GM12892 (cell line): ENCODE measurements around the gene RPTOR.

Source experiments
- DNase-seq: peaks from one replicate; pipeline ENCODE4 v3.0.0; 2011; ENCODE audit not compliant: insufficient read length
- FAIRE-seq: peaks from 2 replicates; lab custom pipeline; 2011; peaks lifted over from hg19 to GRCh38; lab: Jason Lieb, UNC
- POLR2A ChIP-seq: IDR thresholded peaks from 2 replicates; pipeline ENCODE4 v1.6.1; 2011; ENCODE audit warnings: low read depth, low read length, control low read depth
- POLR2AphosphoS5 ChIP-seq: IDR thresholded peaks from 2 replicates; pipeline ENCODE4 v1.6.1; 2011; ENCODE audit warnings: low read depth, low read length, control low read depth
- TAF1 ChIP-seq: IDR thresholded peaks from 2 replicates; pipeline ENCODE4 v1.6.1; 2011; ENCODE audit warnings: low read depth, mild to moderate bottlenecking, control low read depth, low read length, borderline replicate concordance

The RPTOR gene

DNA sequence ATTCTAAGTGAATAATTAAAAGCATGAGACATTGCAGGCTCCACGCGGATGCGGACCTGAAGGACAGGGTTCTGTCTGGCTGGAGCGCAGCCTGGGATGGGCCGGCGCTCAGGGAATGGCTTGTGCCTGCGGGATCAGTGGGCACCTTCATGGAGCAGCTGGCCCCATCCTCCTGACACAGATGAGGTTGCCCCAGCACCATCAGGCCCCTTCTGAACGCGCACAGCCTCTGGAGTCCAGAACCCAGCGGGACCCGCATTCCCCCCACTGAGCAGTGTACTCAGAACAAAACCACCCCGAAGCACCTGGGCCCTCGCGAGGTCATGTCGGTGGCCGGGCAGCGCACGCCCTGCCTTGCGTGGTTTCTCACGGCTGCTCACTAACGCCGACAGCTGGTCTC lies 376.5 kb downstream of the RPTOR start:
- no peak for TF ChIP-seq POLR2AphosphoS5
- TF ChIP-seq TAF1, result no peak
- TF ChIP-seq POLR2A, result no peak
- DNase-seq (no peak), FAIRE-seq (no peak)

DNA sequence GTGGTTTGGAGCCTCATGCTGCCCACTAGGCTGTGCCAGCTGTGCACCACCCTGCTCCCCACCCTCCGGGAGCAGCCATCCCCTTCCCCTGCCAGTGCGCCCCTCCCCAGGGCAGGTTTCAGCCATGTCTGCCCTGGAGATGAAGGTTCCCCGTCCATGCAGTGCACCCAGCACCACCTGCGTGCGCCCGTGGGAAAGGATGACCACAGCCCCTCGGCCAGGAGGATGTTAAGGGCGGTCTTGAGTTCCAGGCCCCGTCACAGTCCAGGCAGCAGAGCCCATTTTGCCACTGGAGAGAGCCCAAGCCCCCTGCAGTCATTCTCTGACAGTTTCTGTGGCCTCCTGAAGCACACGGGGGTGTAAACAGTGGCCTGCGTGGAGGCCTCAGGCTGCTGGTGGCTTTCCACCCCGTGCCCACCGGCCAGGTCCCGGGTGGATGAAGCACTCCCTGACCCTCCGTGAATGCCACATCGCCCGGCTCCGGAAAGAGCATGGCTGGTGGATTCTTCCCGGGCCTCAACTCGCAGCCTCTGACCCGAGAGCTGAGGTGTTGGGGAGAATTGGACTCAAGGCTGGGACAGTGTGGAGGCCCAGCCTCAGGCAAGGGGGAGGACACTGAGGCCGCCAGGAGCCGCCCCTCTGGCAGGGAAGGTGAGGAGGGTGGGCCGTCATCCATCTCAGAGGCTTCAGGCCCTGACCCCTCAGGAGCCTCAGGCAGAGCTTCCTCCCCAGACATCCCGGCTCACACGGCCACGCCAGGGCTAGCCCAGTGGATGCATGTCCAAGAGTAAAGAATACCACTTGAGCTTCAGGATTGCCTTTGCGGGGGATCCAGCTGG lies 377.3 kb downstream of the RPTOR start:
- TF ChIP-seq POLR2A (no peak), TAF1 (no peak), POLR2AphosphoS5 (no peak)
- DNase-seq (no peak), FAIRE-seq (no peak)

DNA sequence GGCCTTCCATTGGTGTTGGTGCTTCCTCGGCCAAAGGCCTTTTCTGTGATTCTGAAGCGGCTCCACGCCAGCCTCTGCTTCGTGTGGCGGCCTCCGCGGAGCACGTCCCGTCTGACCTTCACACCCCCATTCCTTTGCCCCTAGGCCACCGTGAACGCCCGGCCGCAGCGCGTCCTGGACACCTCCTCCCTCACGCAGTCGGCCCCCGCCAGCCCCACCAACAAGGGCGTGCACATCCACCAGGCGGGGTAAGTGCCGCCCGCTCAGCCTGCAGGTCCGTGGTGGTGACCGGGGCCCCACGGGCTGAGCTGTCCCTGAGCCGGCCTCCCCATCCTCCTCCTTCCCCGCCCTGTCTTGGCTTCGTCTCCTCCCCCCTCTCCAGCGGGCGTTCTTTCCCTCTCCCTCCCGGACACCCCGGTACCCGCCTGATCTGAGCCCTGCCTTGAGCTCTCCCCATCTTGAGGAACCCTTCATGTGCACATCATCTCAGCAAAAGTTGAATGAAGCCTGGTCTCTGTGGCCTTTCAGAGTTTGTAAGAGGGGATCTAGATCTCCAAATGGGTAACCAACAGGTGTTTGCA lies 378.0 kb downstream of the RPTOR start:
- no peak for DNase-seq
- no peak for TF ChIP-seq POLR2AphosphoS5
- TF ChIP-seq POLR2A, result no peak
- TF ChIP-seq TAF1, result no peak

DNA sequence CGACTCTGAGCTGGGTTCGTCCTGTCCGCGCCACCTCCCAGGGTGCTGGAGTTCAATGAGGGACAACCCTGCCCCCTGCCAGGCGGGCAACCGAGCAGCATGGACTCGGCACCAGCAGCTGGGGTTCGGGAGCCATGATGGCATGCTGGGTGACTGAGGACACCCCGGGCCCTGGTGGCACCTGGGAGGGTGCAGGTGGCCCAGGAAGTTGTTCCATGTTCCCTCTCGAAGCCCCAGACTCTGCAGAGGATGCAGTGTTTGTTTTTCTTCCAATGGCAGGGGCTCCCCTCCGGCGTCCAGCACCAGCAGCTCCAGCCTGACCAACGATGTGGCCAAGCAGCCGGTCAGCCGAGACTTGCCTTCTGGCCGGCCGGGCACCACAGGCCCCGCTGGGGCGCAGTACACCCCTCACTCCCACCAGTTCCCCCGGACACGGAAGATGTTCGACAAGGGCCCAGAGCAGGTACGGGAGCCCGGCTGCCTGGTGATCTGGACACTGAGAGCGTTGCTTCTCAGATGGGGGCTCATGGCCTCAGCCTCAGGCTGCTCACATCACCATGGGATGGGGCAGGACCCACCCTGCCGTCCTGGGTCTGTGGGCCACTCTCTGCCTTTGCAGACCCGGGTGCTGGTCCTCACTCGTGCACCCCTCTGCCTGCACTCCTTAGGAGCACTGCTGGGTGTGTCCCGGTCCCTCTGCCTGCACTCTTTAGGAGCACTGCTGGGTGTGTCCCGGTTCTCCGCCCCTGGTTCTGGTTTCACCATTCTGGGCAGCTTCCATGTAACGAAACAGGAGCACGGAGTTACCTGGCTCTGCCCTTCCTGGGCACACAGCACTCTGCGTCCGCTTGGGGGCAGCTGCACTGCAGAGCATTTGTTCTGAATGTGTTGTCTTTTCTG lies 378.8 kb downstream of the RPTOR start:
- peak; percentile 10 for DNase-seq
- TF ChIP-seq TAF1, result no peak
- no peak for TF ChIP-seq POLR2AphosphoS5
- TF ChIP-seq POLR2A, result no peak
- FAIRE-seq, result no peak

More for the DNA sequence above, 378.0 kb downstream of the RPTOR start:
- no peak for FAIRE-seq

DNA sequence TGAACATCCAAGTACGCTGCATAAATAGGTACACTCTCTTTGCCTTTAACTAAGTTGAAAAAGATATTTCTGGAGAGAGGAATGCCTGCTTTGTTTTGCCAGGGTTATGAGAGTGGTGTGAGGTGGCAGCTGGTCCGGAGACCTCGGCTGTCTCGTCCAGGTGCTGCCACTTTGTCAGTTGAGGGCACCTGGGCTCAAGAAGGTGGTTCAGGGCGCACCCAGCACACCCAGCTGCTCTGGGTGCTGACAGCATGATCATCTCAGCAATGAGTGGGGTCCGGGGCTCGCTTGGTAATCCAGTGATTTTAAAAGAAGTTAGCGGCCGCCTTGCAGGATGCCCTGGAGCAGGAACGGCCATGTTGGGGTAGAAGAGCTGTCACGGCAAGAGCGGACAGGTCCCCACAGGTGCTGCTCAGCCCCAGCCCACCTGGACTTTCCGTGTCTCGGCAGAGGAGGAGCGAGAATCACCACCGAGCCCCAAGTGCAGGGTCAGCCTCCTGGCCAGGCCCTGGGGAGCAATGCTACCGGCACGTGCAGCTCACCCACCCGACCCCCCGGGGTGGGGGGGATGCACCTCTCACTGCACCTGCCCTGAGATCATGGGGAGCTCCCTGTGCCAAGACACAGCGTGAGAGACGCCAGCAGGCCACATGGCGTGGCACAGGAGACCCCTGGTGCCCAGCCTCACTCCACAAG lies 379.6 kb downstream of the RPTOR start:
- FAIRE-seq (no peak), DNase-seq (no peak)
- no peak for TF ChIP-seq TAF1
- no peak for TF ChIP-seq POLR2AphosphoS5
- no peak for TF ChIP-seq POLR2A

DNA sequence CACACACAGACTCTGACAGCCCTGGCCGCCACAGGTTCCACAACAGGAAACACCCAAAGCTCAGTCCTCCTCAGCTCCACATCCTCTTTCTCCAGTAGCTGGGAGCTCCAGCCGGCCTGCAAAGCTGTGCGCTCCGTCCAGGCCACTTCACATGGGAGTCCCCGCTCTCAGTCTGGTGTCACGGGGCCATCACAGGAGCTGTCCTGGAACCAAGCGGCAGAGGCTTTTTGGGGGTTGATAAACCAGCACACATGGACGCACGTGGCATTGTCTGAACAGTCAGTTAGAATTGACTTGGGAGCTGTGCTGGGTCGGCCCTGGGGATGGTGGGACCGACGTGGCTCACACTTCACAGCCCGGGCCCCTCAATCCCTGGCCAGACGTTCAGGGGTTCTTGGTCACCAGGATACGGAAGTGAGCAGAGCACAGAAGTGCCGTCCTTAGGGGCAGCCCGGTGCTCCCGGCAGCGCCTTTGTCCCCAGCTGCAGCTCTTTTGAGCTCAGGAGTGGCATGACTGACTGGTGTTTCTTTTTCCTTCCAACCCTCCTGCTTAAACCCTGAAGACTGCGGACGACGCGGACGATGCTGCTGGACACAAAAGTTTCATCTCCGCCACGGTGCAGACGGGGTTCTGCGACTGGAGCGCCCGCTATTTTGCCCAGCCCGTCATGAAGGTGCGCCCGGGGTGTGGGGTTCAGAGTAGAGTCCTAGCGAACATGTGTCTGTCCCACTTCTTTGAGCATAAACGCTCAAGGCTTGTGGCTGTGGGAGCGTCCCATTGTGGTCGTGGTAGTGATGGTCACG lies 380.4 kb downstream of the RPTOR start:
- TF ChIP-seq POLR2A (no peak), POLR2AphosphoS5 (no peak), TAF1 (no peak)
- FAIRE-seq, result no peak
- DNase-seq, result no peak

DNA sequence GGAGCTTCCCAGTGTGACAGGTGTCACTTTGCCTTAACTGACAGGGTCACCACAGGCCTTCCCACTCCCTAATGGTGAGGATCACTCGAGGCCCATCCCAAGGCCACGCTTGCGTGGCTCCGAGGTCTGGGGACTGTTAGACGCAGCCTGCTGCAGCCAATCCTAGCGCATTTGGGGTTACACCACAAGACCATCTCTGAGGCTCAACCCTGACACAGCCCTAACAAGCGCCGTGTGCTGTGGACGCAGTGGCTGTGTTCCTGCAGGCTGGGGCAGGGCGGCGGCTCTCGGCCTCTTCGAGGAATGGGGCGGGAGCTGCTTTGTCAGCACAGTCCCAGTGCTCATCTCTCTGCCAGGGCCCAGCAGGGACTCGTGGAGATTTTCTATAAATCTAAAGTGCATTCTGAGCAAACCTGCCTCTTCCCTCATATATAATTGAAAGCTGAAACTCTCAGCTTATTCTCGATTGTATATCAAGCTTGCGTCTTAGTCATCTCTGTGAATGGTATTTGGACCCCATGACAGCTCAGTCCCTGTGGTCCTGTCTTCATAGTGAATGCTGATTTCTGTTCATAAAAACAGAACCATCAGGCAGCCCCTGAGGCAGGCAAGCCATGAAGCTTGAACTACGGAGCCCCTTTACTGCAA lies 381.2 kb downstream of the RPTOR start:
- no peak for TF ChIP-seq POLR2AphosphoS5
- no peak for TF ChIP-seq TAF1
- no peak for TF ChIP-seq POLR2A
- FAIRE-seq, result no peak
- DNase-seq, result no peak

DNA sequence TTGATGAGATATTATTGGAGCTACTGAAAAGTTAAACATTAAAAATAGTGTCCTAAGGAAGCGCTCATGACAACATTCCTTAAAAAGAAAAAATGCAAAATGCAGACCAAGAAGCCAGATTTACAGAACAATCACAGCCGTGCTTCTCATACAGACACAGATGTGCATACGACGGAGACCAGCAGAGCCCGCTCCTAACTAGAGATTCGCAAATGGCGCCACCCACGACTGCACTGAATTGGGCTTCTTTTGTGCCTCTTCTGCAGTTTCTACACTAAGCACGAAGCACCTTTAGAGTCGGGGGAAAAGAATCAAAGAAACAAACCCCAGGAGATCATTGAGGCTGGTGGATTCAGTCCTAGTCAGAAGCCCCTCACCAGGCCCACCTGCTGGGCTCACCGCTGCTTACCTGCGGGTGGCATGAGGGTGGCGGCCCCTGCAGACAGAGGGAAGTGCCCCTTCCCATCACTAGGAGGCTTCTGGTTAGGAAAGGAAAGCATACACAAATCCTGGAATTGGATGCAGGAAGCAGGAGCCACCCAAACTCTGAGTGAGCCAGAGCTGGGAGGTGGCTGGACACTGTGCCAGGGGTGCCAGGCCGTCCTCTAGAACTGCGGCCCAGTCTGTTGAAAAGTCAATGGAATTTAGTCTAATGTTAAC lies 382.1 kb downstream of the RPTOR start:
- FAIRE-seq, result no peak
- no peak for DNase-seq
- TF ChIP-seq POLR2A (no peak), TAF1 (no peak), POLR2AphosphoS5 (no peak)

DNA sequence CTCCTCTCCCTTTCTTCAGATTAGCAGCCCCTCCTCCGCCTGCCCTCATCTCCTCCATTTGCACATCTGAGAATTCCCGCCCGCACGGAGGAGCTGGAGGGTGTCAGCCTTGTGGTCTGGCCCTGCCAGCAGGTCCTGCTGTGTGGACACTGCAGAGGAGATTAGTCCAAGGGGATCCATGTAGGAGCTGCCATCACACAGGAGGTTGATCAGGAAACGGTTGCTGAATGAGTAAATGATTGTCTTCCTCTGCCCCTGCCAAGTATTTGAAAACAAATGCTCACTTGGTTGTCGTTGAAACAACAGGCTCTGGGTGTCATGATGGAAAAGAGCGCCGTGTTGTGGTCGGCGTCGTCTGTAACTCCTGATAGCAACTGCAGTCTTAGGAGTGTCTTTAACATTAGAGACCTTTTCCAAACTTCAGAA lies 383.2 kb downstream of the RPTOR start:
- TF ChIP-seq POLR2AphosphoS5 (no peak), TAF1 (no peak), POLR2A (no peak)
- no peak for DNase-seq
- no peak for FAIRE-seq

DNA sequence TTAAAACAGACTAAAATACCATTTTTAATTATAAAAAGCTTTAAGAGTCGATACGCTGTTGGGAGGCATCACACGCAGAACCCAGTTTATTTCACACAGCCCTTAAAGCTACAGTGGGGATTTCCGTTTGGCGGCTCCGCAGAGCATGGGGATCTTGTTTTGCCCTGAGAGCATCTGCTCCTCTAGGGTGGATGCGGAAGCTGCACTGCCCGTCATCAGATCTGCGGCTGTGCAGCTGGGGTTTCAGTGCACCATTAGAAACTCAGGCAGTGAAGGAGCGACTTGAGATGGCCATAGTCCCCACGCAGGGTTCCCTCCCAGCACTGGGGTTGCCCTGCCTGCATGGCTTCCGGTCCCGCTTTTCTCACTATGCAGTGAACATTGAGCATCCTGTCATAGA lies 384.8 kb downstream of the RPTOR start:
- DNase-seq (no peak), FAIRE-seq (no peak)
- TF ChIP-seq POLR2AphosphoS5 (no peak), POLR2A (no peak), TAF1 (no peak)
